ENCODE results near the gene POLK.
"Not testable (repeated sequence)": the region's sequence is repeated elsewhere in the genome, so short reads cannot be mapped to it uniquely, and the experiment has no call there.

The POLK gene

GRCh38 chr5:75510836-75511434 lies 756 bp upstream of the POLK start:
- peak; percentile 15 for DNase-seq

- no peak for DNase-seq
Measured at GRCh38 chr5:75512383-75513074, 838 bp downstream of the POLK start.

GRCh38 chr5:75513841-75514240 lies 2.1 kb downstream of the POLK start:
- DNase-seq, result no peak

- no peak for DNase-seq
Measured at GRCh38 chr5:75514323-75514722, 2.6 kb downstream of the POLK start.

- no peak for DNase-seq
Measured at GRCh38 chr5:75519761-75520160, 8.1 kb downstream of the POLK start.

- no peak for DNase-seq
Measured at GRCh38 chr5:75521195-75521594, 9.5 kb downstream of the POLK start.

- DNase-seq, result no peak
Measured at GRCh38 chr5:75522025-75522424, 10.3 kb downstream of the POLK start.

GRCh38 chr5:75522542-75522941 lies 10.9 kb downstream of the POLK start:
- no peak for DNase-seq

- DNase-seq, result no peak
Measured at GRCh38 chr5:75523275-75523674, 11.6 kb downstream of the POLK start.

GRCh38 chr5:75524071-75524470 lies 12.4 kb downstream of the POLK start:
- no peak for DNase-seq

- DNase-seq, result no peak
Measured at GRCh38 chr5:75524591-75524990, 12.9 kb downstream of the POLK start.

GRCh38 chr5:75525344-75525743 lies 13.7 kb downstream of the POLK start:
- DNase-seq, result no peak

- DNase-seq, result no peak
Measured at GRCh38 chr5:75526070-75526469, 14.4 kb downstream of the POLK start.

GRCh38 chr5:75529185-75529584 lies 17.5 kb downstream of the POLK start:
- DNase-seq, result no peak

- no peak for DNase-seq
Measured at GRCh38 chr5:75532190-75532589, 20.5 kb downstream of the POLK start.

- DNase-seq, result not testable (repeated sequence)
Measured at GRCh38 chr5:75533716-75534115, 22.0 kb downstream of the POLK start.

- no peak for DNase-seq
Measured at GRCh38 chr5:75534734-75535133, 23.0 kb downstream of the POLK start.

GRCh38 chr5:75536147-75536546 lies 24.5 kb downstream of the POLK start:
- no peak for DNase-seq

GRCh38 chr5:75536694-75537360 lies 25.1 kb downstream of the POLK start:
- no peak for DNase-seq

GRCh38 chr5:75538211-75538610 lies 26.5 kb downstream of the POLK start:
- DNase-seq, result no peak

GRCh38 chr5:75545131-75545530 lies 33.4 kb downstream of the POLK start:
- no peak for DNase-seq

GRCh38 chr5:75546830-75547229 lies 35.1 kb downstream of the POLK start:
- no peak for DNase-seq

- DNase-seq, result no peak
Measured at GRCh38 chr5:75547812-75548211, 36.1 kb downstream of the POLK start.

GRCh38 chr5:75550597-75550996 lies 38.9 kb downstream of the POLK start:
- no peak for DNase-seq

Data from activated gamma-delta T cell treated with Interleukin-2 at 50 U/mL for 16 hours (primary cell).